ENCODE data around the gene ZNHIT1. TPM values are rescaled to one million over a fixed set of nuclear protein-coding genes. Genes with fewer than 3 reads are reported as not detected.

Gene ZNHIT1
- total RNA-seq, 2 donors from 2014 or later: 56.5 to 61.7 TPM

DNA sequence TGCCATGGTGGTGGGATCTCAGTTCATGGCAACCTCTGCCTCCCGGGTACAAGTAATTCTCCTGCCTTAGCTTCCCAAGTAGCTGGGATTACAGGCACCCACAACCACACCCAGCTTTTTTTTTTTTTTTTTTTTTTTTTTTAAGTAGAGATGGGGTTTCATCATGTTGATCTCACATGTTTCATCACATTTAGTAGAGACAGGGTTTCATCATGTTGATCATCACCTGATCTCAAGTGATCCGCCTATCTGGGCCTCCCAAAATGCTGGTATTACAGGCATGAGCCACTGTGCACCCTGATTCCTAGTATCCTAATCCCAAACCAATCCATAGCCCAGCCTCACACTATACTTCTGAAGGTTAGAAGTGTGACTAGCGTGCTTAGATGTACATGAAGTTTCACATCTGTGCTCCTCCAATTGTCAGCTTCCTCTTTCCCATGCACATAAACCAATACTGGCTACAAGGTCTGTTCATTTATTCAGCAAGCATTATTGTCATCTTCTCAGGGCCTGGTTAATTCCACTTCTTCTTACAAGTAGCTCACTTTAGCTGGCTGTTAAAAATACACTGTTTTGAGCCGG, 31.0 kb upstream of the ZNHIT1 start:
- WGBS, 2 experiments (ENCODE audit: insufficient coverage in 1 of 2, insufficient read length in 1 of 2): 92% methylated on average over 2 to 4 of the region's 4 CpGs
- H3K4me1 Mint-ChIP-seq: peaks cover 3% of the 10 kb centered on the region
- DNase-seq: no peak
- H3K27me3 Mint-ChIP-seq (ENCODE audit: insufficient read depth): peaks cover 27% of the 10 kb centered on the region
- H3K36me3 Mint-ChIP-seq (ENCODE audit: low read depth): no peaks in the 10 kb centered on the region
- H3K27ac Mint-ChIP-seq: no peak overlapping the region
- Histone ChIP-seq H3K36me3 (ENCODE audit: control insufficient read depth, insufficient read depth, low read length) (no peaks in the 10 kb centered on the region), H3K9ac (ENCODE audit: extremely low read depth, low read length, poor library complexity, severe bottlenecking) (no peak overlapping the region), H3K9me3 (ENCODE audit: control insufficient read depth, low read length) (no peaks in the 10 kb centered on the region), H3K4me1 (ENCODE audit: control insufficient read depth, insufficient read depth, low read length) (no peaks in the 10 kb centered on the region), H3K4me3 (ENCODE audit: low read length) (no peak overlapping the region), H3K27me3 (ENCODE audit: control insufficient read depth, insufficient read depth, low read length, poor library complexity, severe bottlenecking) (peaks cover 4% of the 10 kb centered on the region), H3K27ac (ENCODE audit: low read depth, low read length) (no peak overlapping the region)
- H3K9me3 Mint-ChIP-seq: no peaks in the 10 kb centered on the region
- TF ChIP-seq, protein P1, sequence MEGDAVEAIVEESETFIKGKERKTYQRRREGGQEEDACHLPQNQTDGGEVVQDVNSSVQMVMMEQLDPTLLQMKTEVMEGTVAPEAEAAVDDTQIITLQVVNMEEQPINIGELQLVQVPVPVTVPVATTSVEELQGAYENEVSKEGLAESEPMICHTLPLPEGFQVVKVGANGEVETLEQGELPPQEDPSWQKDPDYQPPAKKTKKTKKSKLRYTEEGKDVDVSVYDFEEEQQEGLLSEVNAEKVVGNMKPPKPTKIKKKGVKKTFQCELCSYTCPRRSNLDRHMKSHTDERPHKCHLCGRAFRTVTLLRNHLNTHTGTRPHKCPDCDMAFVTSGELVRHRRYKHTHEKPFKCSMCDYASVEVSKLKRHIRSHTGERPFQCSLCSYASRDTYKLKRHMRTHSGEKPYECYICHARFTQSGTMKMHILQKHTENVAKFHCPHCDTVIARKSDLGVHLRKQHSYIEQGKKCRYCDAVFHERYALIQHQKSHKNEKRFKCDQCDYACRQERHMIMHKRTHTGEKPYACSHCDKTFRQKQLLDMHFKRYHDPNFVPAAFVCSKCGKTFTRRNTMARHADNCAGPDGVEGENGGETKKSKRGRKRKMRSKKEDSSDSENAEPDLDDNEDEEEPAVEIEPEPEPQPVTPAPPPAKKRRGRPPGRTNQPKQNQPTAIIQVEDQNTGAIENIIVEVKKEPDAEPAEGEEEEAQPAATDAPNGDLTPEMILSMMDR (conservative IDR thresholded peaks at IDR 0.05): no peak
- H3K4me3 Mint-ChIP-seq: no peak overlapping the region

DNA sequence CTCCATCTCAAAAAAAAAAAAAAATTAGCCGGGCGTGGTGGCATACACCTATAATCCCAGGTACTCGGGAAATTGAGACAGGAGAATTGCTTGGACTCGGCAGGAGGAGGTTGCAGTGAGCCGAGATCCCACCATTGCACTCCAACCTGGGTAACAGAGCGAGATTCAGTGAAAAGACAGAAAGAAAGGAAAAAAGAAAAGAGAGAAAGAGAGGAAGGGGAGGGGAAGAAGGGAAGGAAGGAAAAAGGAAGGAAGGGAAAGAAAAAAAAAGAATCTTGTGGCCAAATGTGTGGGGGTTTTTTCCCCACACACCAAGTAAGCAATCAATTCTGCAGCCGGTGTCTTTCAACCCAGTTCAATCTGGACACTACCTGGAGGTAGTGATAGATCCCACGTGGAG, 28.9 kb upstream of the ZNHIT1 start:
- no peaks in the 10 kb centered on the region for H3K9me3 Mint-ChIP-seq
- no peaks in the 10 kb centered on the region for H3K36me3 Mint-ChIP-seq (ENCODE audit: low read depth)
- Histone ChIP-seq H3K36me3 (ENCODE audit: control insufficient read depth, insufficient read depth, low read length) (no peaks in the 10 kb centered on the region), H3K9me3 (ENCODE audit: control insufficient read depth, low read length) (no peaks in the 10 kb centered on the region), H3K9ac (ENCODE audit: extremely low read depth, low read length, poor library complexity, severe bottlenecking) (no peak overlapping the region), H3K4me1 (ENCODE audit: control insufficient read depth, insufficient read depth, low read length) (no peaks in the 10 kb centered on the region), H3K27ac (ENCODE audit: low read depth, low read length) (no peak overlapping the region), H3K4me3 (ENCODE audit: low read length) (no peak overlapping the region), H3K27me3 (ENCODE audit: control insufficient read depth, insufficient read depth, low read length, poor library complexity, severe bottlenecking) (peaks cover 4% of the 10 kb centered on the region)
- H3K27ac Mint-ChIP-seq: no peak overlapping the region
- H3K4me1 Mint-ChIP-seq: no peaks in the 10 kb centered on the region
- DNase-seq: no peak
- TF ChIP-seq, protein P1 (conservative IDR thresholded peaks at IDR 0.05): no peak
- whole genome bisulfite sequencing, 2 experiments (ENCODE audit: insufficient coverage in 1 of 2, insufficient read length in 1 of 2): 80 to 86% methylated on average over 5 to 8 of the region's 8 CpGs
- no peak overlapping the region for H3K4me3 Mint-ChIP-seq
- peaks cover 20% of the 10 kb centered on the region for H3K27me3 Mint-ChIP-seq (ENCODE audit: insufficient read depth)

- Histone ChIP-seq H3K27ac (ENCODE audit: low read depth, low read length) (no peak overlapping the region), H3K9me3 (ENCODE audit: control insufficient read depth, low read length) (no peaks in the 10 kb centered on the region), H3K9ac (ENCODE audit: extremely low read depth, low read length, poor library complexity, severe bottlenecking) (no peak overlapping the region), H3K4me1 (ENCODE audit: control insufficient read depth, insufficient read depth, low read length) (peaks cover 2% of the 10 kb centered on the region), H3K36me3 (ENCODE audit: control insufficient read depth, insufficient read depth, low read length) (no peaks in the 10 kb centered on the region), H3K27me3 (ENCODE audit: control insufficient read depth, insufficient read depth, low read length, poor library complexity, severe bottlenecking) (no peaks in the 10 kb centered on the region), H3K4me3 (ENCODE audit: low read length) (no peak overlapping the region)
- TF ChIP-seq, protein P1 (conservative IDR thresholded peaks at IDR 0.05): no peak
- 93 to 98% methylated on average over 12 to 17 of the region's 17 CpGs for WGBS, 2 experiments (ENCODE audit: insufficient coverage in 1 of 2, insufficient read length in 1 of 2)
- H3K9me3 Mint-ChIP-seq: no peaks in the 10 kb centered on the region
- peaks cover 5% of the 10 kb centered on the region for H3K4me1 Mint-ChIP-seq
- no peaks in the 10 kb centered on the region for H3K36me3 Mint-ChIP-seq (ENCODE audit: low read depth)
- no peak overlapping the region for H3K27ac Mint-ChIP-seq
- H3K27me3 Mint-ChIP-seq (ENCODE audit: insufficient read depth): peaks cover 14% of the 10 kb centered on the region
- H3K4me3 Mint-ChIP-seq: no peak overlapping the region
- DNase-seq: no peak
Observed at GRCh38 chr7:101195884-101196283, 22.1 kb upstream of the ZNHIT1 start.

All from endodermal cell (in vitro differentiated cells).